Left ventricle myocardium inferior (tissue), 1 donor: ENCODE data around the gene NOB1. TPM values are rescaled to one million over a fixed set of nuclear protein-coding genes. Genes with fewer than 3 reads are reported as not detected.
A peak's percentile ranks its signal among the peaks of the same experiment; 100 is the strongest.
"Not testable (repeated sequence)": the region's sequence is repeated elsewhere in the genome, so short reads cannot be mapped to it uniquely, and the experiment has no call there.

ENCODE experiments used
- DNase-seq: peaks from one replicate; pipeline ENCODE4 v3.0.0-alpha.2; 2020
- H3K27ac ChIP-seq: fragments of 200-600 bp; replicated peaks from 2 replicates; pipeline ENCODE4 v1.8.0; 2021
- H3K27me3 ChIP-seq: fragments of 200-600 bp; 2 replicates; pipeline ENCODE4 v1.8.0; 2021; ENCODE audit warnings: low read depth
- H3K36me3 ChIP-seq: fragments of 200-600 bp; 2 replicates; pipeline ENCODE4 v1.8.0; 2021
- H3K4me1 ChIP-seq: fragments of 200-600 bp; 2 replicates; pipeline ENCODE4 v1.8.0; 2021
- H3K4me3 ChIP-seq: fragments of 200-600 bp; 2 replicates; pipeline ENCODE4 v1.8.0; 2021; ENCODE audit warnings: mild to moderate bottlenecking, moderate library complexity
- H3K9me3 ChIP-seq: fragments of 200-600 bp; replicated peaks from 2 replicates; pipeline ENCODE4 v1.8.0; 2021
- CTCF ChIP-seq: fragments of 200-600 bp; IDR thresholded peaks from 2 replicates; pipeline ENCODE4 v1.8.0; 2021; ENCODE audit warnings: antibody characterized with exemption, mild to moderate bottlenecking, borderline replicate concordance
- intact Hi-C: fragments of 100-400 bp; cut with micrococcal nuclease; formaldehyde crosslinking; loops from one replicate; pipeline ENCODE4 v1.11.0; 2022
- total RNA-seq: library from RNA; stranded (reverse); fragmentation: NEBNext Ultra II Directional; extraction: Animal tissue kit (Norgen Biotek cat#: 25700); gene quantifications from one replicate; pipeline ENCODE4 v1.2.1, GENCODE V29; 2021
- donor health status: DM: no; HTN: yes; CAD: no; lungs with severe emphysema.

The NOB1 gene
- total RNA-seq, 1 donor from 2014 or later: 14.7 TPM

GRCh38 chr16:69732101-69732500, 22.6 kb downstream of the NOB1 start:
- Histone ChIP-seq H3K4me3 (no peak overlapping the region), H3K27ac (no peak overlapping the region), H3K27me3 (no peaks in the 10 kb centered on the region), H3K36me3 (no peaks in the 10 kb centered on the region), H3K9me3 (no peaks in the 10 kb centered on the region), H3K4me1 (peaks cover 22% of the 10 kb centered on the region)
- intact Hi-C loops: no loop called here
- no peak for TF ChIP-seq CTCF
- DNase-seq: no peak

- intact Hi-C loops, H3K36me3 ChIP-seq, DNase-seq, H3K27me3 ChIP-seq, H3K4me3 ChIP-seq, H3K27ac ChIP-seq, H3K9me3 ChIP-seq: not testable (repeated sequence)
- H3K4me1 ChIP-seq: peaks cover 25% of the 10 kb centered on the region
Observed at GRCh38 chr16:69731280-69731679, 23.4 kb downstream of the NOB1 start.

- H3K4me3 ChIP-seq, intact Hi-C loops, H3K9me3 ChIP-seq, H3K36me3 ChIP-seq, H3K27me3 ChIP-seq, DNase-seq, H3K27ac ChIP-seq: not testable (repeated sequence)
- peaks cover 38% of the 10 kb centered on the region for H3K4me1 ChIP-seq
Observed at GRCh38 chr16:69729030-69729429, 25.7 kb downstream of the NOB1 start.

- DNase-seq: peak; percentile 36
- Histone ChIP-seq H3K4me3 (peak overlapping the region; percentile 75), H3K27me3 (no peaks in the 10 kb centered on the region), H3K36me3 (no peaks in the 10 kb centered on the region), H3K9me3 (no peaks in the 10 kb centered on the region), H3K4me1 (peaks cover 38% of the 10 kb centered on the region), H3K27ac (peak overlapping the region; percentile 94)
- no peak for TF ChIP-seq CTCF
- intact Hi-C loops: no loop called here
Observed at GRCh38 chr16:69727916-69728270, 26.8 kb downstream of the NOB1 start.

GRCh38 chr16:69726313-69727060, 28.2 kb downstream of the NOB1 start, which contains the start of gene NQO1:
NQO1 (minus strand) TSS chr16:69726560; CDS start chr16:69726439, 121 bp downstream.
- H3K27me3 ChIP-seq: no peaks in the 10 kb centered on the region
- peak; percentile 94 for DNase-seq
- H3K27ac ChIP-seq: peak within 1 kb of the TSS; percentile 94
- no peak for TF ChIP-seq CTCF
- no peaks in the 10 kb centered on the region for H3K36me3 ChIP-seq
- H3K4me3 ChIP-seq: peak within 1 kb of the TSS; percentile 75
- intact Hi-C loops: no loop called here
- no peaks in the 10 kb centered on the region for H3K9me3 ChIP-seq
- peaks cover 38% of the 10 kb centered on the region for H3K4me1 ChIP-seq

GRCh38 chr16:69725480-69726312, 29.0 kb downstream of the NOB1 start:
- no peaks in the 10 kb centered on the region for H3K27me3 ChIP-seq
- TF ChIP-seq CTCF: no peak
- DNase-seq: no peak
- H3K4me3 ChIP-seq: peak overlapping the region; percentile 75
- H3K27ac ChIP-seq: peak overlapping the region; percentile 94
- intact Hi-C loops: no loop called here
- H3K9me3 ChIP-seq: no peaks in the 10 kb centered on the region
- H3K4me1 ChIP-seq: peaks cover 38% of the 10 kb centered on the region
- H3K36me3 ChIP-seq: no peaks in the 10 kb centered on the region
